ENCODE results near the gene IRGQ.

IRGQ gene

DNA sequence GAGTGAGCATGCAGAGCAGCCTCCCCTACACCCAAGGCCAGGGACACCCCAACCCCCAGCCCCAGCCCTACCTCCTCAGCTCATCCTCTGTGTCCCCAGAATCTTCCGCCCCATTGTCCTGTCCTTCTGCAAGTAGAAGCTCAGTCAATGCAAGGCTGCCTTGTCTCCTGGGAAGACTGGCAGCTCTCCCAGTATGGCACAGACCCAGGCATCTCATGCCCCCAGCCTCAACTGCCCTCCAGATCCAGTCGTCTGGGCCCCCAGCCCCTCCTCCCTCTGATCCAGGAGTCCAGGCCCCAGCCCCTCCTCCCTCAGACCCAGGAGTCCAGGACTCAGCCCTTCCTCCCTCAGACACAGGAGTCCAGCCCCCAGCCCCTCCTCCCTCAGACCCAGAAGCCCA, 50.0 kb downstream of the IRGQ start:
- H3K9ac ChIP-seq (ENCODE audit: low read length) = no peak overlapping the region
- no peaks in the 10 kb centered on the region for H3K79me2 ChIP-seq (ENCODE audit: insufficient read depth, low read length)
- no peaks in the 10 kb centered on the region for H3K9me3 ChIP-seq (ENCODE audit: low read length)
- no peak overlapping the region for H3K4me2 ChIP-seq (ENCODE audit: low read length)
- no peaks in the 10 kb centered on the region for H3K4me1 ChIP-seq (ENCODE audit: insufficient read depth, low read length, severe bottlenecking)
- H3F3A ChIP-seq (ENCODE audit: insufficient read depth, low read length) = no peaks in the 10 kb centered on the region
- no peaks in the 10 kb centered on the region for H3K9me2 ChIP-seq (ENCODE audit: low read depth, low read length)
- no peak overlapping the region for H3K4me3 ChIP-seq (ENCODE audit: low read depth, low read length, poor library complexity, severe bottlenecking)
- no peak overlapping the region for H3K27ac ChIP-seq (ENCODE audit: low read depth, low read length, poor library complexity, severe bottlenecking)
- TF ChIP-seq CTCF (IDR thresholded peaks at IDR 0.05; ENCODE audit: low read length) (no peak), EZH2 (IDR thresholded peaks at IDR 0.05; ENCODE audit: borderline replicate concordance, low read length) (no peak)
- H2AFZ ChIP-seq (ENCODE audit: low read length) = no peak overlapping the region
- H4K20me1 ChIP-seq (ENCODE audit: insufficient read depth, low read length) = no peaks in the 10 kb centered on the region
- peaks cover 40% of the 10 kb centered on the region for H3K36me3 ChIP-seq (ENCODE audit: insufficient read depth, low read length)
- no peaks in the 10 kb centered on the region for H3K27me3 ChIP-seq (ENCODE audit: insufficient read depth, low read length)

DNA sequence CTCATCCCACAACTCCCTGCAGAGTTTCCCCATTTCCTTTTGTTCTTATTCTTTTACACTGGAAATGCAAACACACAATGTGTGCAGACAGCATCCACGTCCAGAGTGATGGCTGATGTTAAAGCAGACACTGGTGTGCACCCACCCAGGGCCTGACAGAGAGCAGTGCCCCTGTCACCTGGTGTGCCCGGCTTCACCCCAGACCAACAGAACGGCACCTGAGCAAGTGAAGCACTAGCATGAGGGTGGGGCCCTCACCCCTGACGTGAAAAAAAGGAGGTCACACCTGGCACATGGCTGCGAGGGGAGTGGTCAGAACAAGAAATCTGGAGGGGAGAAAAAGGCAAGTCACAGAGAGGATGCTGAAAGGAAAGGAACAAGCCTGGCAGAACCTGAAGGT, 50.7 kb downstream of the IRGQ start:
- Histone ChIP-seq H3K9ac (ENCODE audit: low read length) (no peak overlapping the region), H3K4me2 (ENCODE audit: low read length) (no peak overlapping the region), H3K79me2 (ENCODE audit: insufficient read depth, low read length) (no peaks in the 10 kb centered on the region), H3K9me3 (ENCODE audit: low read length) (no peaks in the 10 kb centered on the region), H3K9me2 (ENCODE audit: low read depth, low read length) (no peaks in the 10 kb centered on the region), H3K4me1 (ENCODE audit: insufficient read depth, low read length, severe bottlenecking) (no peaks in the 10 kb centered on the region), H3K27me3 (ENCODE audit: insufficient read depth, low read length) (no peaks in the 10 kb centered on the region), H3F3A (ENCODE audit: insufficient read depth, low read length) (no peaks in the 10 kb centered on the region), H2AFZ (ENCODE audit: low read length) (no peak overlapping the region), H3K4me3 (ENCODE audit: low read depth, low read length, poor library complexity, severe bottlenecking) (no peak overlapping the region), H4K20me1 (ENCODE audit: insufficient read depth, low read length) (no peaks in the 10 kb centered on the region), H3K36me3 (ENCODE audit: insufficient read depth, low read length) (peaks cover 40% of the 10 kb centered on the region), H3K27ac (ENCODE audit: low read depth, low read length, poor library complexity, severe bottlenecking) (no peak overlapping the region)
- TF ChIP-seq CTCF (IDR thresholded peaks at IDR 0.05; ENCODE audit: low read length) (no peak), EZH2 (IDR thresholded peaks at IDR 0.05; ENCODE audit: borderline replicate concordance, low read length) (no peak)

GRCh38 chr19:43544077-43544476, 51.9 kb downstream of the IRGQ start:
- H3K9me3 ChIP-seq (ENCODE audit: low read length) = no peaks in the 10 kb centered on the region
- peaks cover 46% of the 10 kb centered on the region for H3K36me3 ChIP-seq (ENCODE audit: insufficient read depth, low read length)
- no peaks in the 10 kb centered on the region for H3K4me1 ChIP-seq (ENCODE audit: insufficient read depth, low read length, severe bottlenecking)
- no peak overlapping the region for H3K27ac ChIP-seq (ENCODE audit: low read depth, low read length, poor library complexity, severe bottlenecking)
- H3F3A ChIP-seq (ENCODE audit: insufficient read depth, low read length) = no peaks in the 10 kb centered on the region
- no peak overlapping the region for H3K4me3 ChIP-seq (ENCODE audit: low read depth, low read length, poor library complexity, severe bottlenecking)
- no peak for TF ChIP-seq EZH2 (IDR thresholded peaks at IDR 0.05; ENCODE audit: borderline replicate concordance, low read length)
- TF ChIP-seq CTCF (IDR thresholded peaks at IDR 0.05; ENCODE audit: low read length) = no peak
- no peak overlapping the region for H2AFZ ChIP-seq (ENCODE audit: low read length)
- no peaks in the 10 kb centered on the region for H3K27me3 ChIP-seq (ENCODE audit: insufficient read depth, low read length)
- H4K20me1 ChIP-seq (ENCODE audit: insufficient read depth, low read length) = no peaks in the 10 kb centered on the region
- no peaks in the 10 kb centered on the region for H3K9me2 ChIP-seq (ENCODE audit: low read depth, low read length)
- no peak overlapping the region for H3K9ac ChIP-seq (ENCODE audit: low read length)
- no peak overlapping the region for H3K4me2 ChIP-seq (ENCODE audit: low read length)
- H3K79me2 ChIP-seq (ENCODE audit: insufficient read depth, low read length) = no peaks in the 10 kb centered on the region

Measured in OCI-LY1 (cell line).